NT2/D1 (cell line): ENCODE measurements around the gene SLC2A2.

ENCODE experiments used
- YY1 ChIP-seq: IDR thresholded peaks from 2 replicates; pipeline ENCODE4 v1.6.1; 2011; ENCODE audit not compliant: insufficient read length, insufficient read depth
- ZNF274 ChIP-seq: IDR thresholded peaks from 2 replicates; pipeline ENCODE4 v1.6.1; 2011; ENCODE audit warnings: mild to moderate bottlenecking, low read depth, low read length

- TF ChIP-seq ZNF274, result no peak
- TF ChIP-seq YY1, result no peak
These were observed 1.7 kb upstream of the SLC2A2 start for GRCh38 chr3:171028025-171028778.
